Testis (tissue), 3 donors: ENCODE measurements around the gene OXLD1. TPM values are rescaled to one million over a fixed set of nuclear protein-coding genes. Genes with fewer than 3 reads are reported as not detected.

Experiments used
- DNase-seq: peaks from one replicate; pipeline ENCODE4 v3.0.0-alpha.2; 2019
- H3K27ac ChIP-seq, 2 donors: fragments of 200-600 bp; sonication (generic); one replicate each; pipeline ENCODE4 v1.5.1; 2019
- H3K27me3 ChIP-seq: fragments of 200-600 bp; sonication (generic); one replicate; pipeline ENCODE4 v1.5.1; 2019
- H3K36me3 ChIP-seq: fragments of 200-600 bp; sonication (generic); one replicate; pipeline ENCODE4 v1.5.1; 2017; ENCODE audit warnings: low read depth; ENCODE audit errors: missing control alignments
- H3K4me1 ChIP-seq: fragments of 200-600 bp; sonication (generic); one replicate; pipeline ENCODE4 v1.5.1; 2019
- H3K4me3 ChIP-seq, 2 donors: fragments of 200-600 bp; sonication (generic); one replicate each; pipeline ENCODE4 v1.5.1; 2017 to 2019
- H3K9me3 ChIP-seq: fragments of 200-600 bp; sonication (generic); one replicate; pipeline ENCODE4 v1.5.1; 2017
- CTCF ChIP-seq, 3 experiments: fragments of 450-650 bp in 2 of 3; fragments of 200-600 bp in 1 of 3; sonication (generic) in 1 of 3; IDR thresholded peaks; one replicate each; pipeline ENCODE4 v1.5.1; 2016 to 2019; ENCODE audit warnings: antibody characterized with exemption in 3 of 3, mild to moderate bottlenecking in 2 of 3, moderate library complexity in 1 of 3
- POLR2A ChIP-seq: fragments of 450-650 bp; IDR thresholded peaks from one replicate; pipeline ENCODE4 v1.6.1; 2017; ENCODE audit warnings: antibody characterized with exemption, mild to moderate bottlenecking, moderate library complexity
- WGBS, 2 donors: methylation state at CpG; one replicate each; pipeline ENCODE4 v1.1.5; 2018; 5-methylcytosine and 5-hydroxymethylcytosine counted together
- intact Hi-C: fragments of 100-400 bp; cut with DNase I; formaldehyde crosslinking; loops from one replicate; pipeline ENCODE4 v1.15.1; 2023; ENCODE audit warnings: low total_unique reads
- polyA plus RNA-seq: library from polyadenylated mRNA; stranded (reverse); fragments of 350-450 nt; fragmentation: Illumina TruSeq; extraction: RNeasy Lipid Tissue Mini Kit (QIAGEN cat#74804); gene quantifications from one replicate; pipeline ENCODE4 v1.2.3, GENCODE V29; 2014; ENCODE audit warnings: low read depth, low replicate concordance; ENCODE audit not compliant: insufficient read depth
- total RNA-seq, 2 donors: library from RNA; depleted of rRNA; stranded (reverse); fragments of >200 nt; gene quantifications; one replicate each; pipeline ENCODE4 v1.2.3, GENCODE V29; 2016

OXLD1 gene
- total and polyA plus RNA-seq, 3 donors from 2014 or later, result 40.9 to 48.3 (median 45.2) TPM

GRCh38 chr17:81659038-81659437 is 7.4 kb downstream of the OXLD1 start:
- DNase-seq, result no peak
- no peak for TF ChIP-seq CTCF (IDR thresholded peaks at IDR 0.05)
- no peak for TF ChIP-seq POLR2A
- no peaks in the 10 kb centered on the region for H3K4me1 ChIP-seq
- intact Hi-C loops, result no loop called here
- 79 to 80% methylated on average over 5 of the region's 5 CpGs for WGBS, 2 donors
- H3K27me3 ChIP-seq, result no peaks in the 10 kb centered on the region
- H3K27ac ChIP-seq, result no peak overlapping the region
- no peaks in the 10 kb centered on the region for H3K9me3 ChIP-seq
- H3K36me3 ChIP-seq, result no peaks in the 10 kb centered on the region
- no peak overlapping the region for H3K4me3 ChIP-seq

GRCh38 chr17:81656835-81657234 is 9.6 kb downstream of the OXLD1 start:
- no peaks in the 10 kb centered on the region for H3K27me3 ChIP-seq
- no peak for TF ChIP-seq POLR2A
- no peak for TF ChIP-seq CTCF (IDR thresholded peaks at IDR 0.05)
- WGBS, 2 donors, result 76 to 89% methylated on average over 3 to 4 of the region's 4 CpGs
- intact Hi-C loops, result no loop called here
- H3K27ac ChIP-seq, result no peak overlapping the region
- H3K9me3 ChIP-seq, result no peaks in the 10 kb centered on the region
- no peaks in the 10 kb centered on the region for H3K36me3 ChIP-seq
- no peak for DNase-seq
- H3K4me3 ChIP-seq, result no peak overlapping the region
- H3K4me1 ChIP-seq, result no peaks in the 10 kb centered on the region

- intact Hi-C loops, result no loop called here
- H3K4me3 ChIP-seq, result no peak within 1 kb of the TSS
- no peak for DNase-seq
- no peaks in the 10 kb centered on the region for H3K27me3 ChIP-seq
- H3K9me3 ChIP-seq, result no peaks in the 10 kb centered on the region
- 83 to 91% methylated on average over 11 to 15 of the region's 15 CpGs for WGBS, 2 donors
- no peak within 1 kb of the TSS for H3K27ac ChIP-seq
- no peak for TF ChIP-seq POLR2A
- no peak for TF ChIP-seq CTCF (IDR thresholded peaks at IDR 0.05)
- H3K36me3 ChIP-seq, result no peaks in the 10 kb centered on the region
- no peaks in the 10 kb centered on the region for H3K4me1 ChIP-seq
Measured at GRCh38 chr17:81656118-81656743, 10.2 kb downstream of the OXLD1 start, which contains the start of gene PDE6G. PDE6G (minus strand) TSS chr17:81656542; CDS start chr17:81653305, 3,237 bp downstream.

GRCh38 chr17:81655378-81656117 is 10.9 kb downstream of the OXLD1 start:
- TF ChIP-seq CTCF (IDR thresholded peaks at IDR 0.05) (no peak), POLR2A (no peak)
- no peak for DNase-seq
- 53 to 77% methylated on average over 7 to 14 of the region's 18 CpGs for WGBS, 2 donors
- H3K4me3 ChIP-seq, result no peak overlapping the region
- no peak overlapping the region for H3K27ac ChIP-seq
- H3K27me3 ChIP-seq, result no peaks in the 10 kb centered on the region
- H3K4me1 ChIP-seq, result no peaks in the 10 kb centered on the region
- intact Hi-C loops, result no loop called here
- no peaks in the 10 kb centered on the region for H3K36me3 ChIP-seq
- H3K9me3 ChIP-seq, result no peaks in the 10 kb centered on the region
